HepG2 (cell line): ENCODE data around the gene MCEE. TPM values are rescaled to one million over a fixed set of nuclear protein-coding genes. Genes with fewer than 3 reads are reported as not detected.

Experiments used
- BATF2 ChIP-seq: sonication (generic); formaldehyde crosslinking; IDR thresholded peaks from 2 replicates; pipeline ENCODE4 v1.8.0; 2022; ENCODE audit warnings: mild to moderate bottlenecking, missing genetic modification reagents, moderate library complexity
- BHLHE40 ChIP-seq: IDR thresholded peaks from 2 replicates; pipeline ENCODE4 v1.6.1; 2011; ENCODE audit warnings: low read length, improper control_type of control experiment
- ETV6 ChIP-seq: sonication (generic); formaldehyde crosslinking; conservative IDR thresholded peaks from 2 replicates; pipeline ENCODE4 v1.4.0; 2020; ENCODE audit warnings: missing genetic modification reagents
- FOXO4 ChIP-seq: sonication (generic); formaldehyde crosslinking; conservative IDR thresholded peaks from 2 replicates; pipeline ENCODE4 v1.8.1; 2023; ENCODE audit warnings: missing genetic modification reagents
- HDAC2 ChIP-seq: sonication (generic); formaldehyde crosslinking; IDR thresholded peaks from 2 replicates; pipeline ENCODE4 v1.4.0; 2020; ENCODE audit warnings: missing genetic modification reagents
- HMG20A ChIP-seq: IDR thresholded peaks from 2 replicates; pipeline ENCODE4 v1.6.1; 2016; ENCODE audit warnings: borderline replicate concordance
- HNRNPUL1 ChIP-seq: fragments of 200-400 bp; formaldehyde crosslinking; IDR thresholded peaks from 2 replicates; pipeline ENCODE4 v1.6.1; 2017; ENCODE audit warnings: low read depth, mild to moderate bottlenecking, low read length, moderate library complexity
- KAT2B ChIP-seq: fragments of 150-350 bp; IDR thresholded peaks from 2 replicates; pipeline ENCODE4 v1.6.1; 2014; ENCODE audit warnings: low read depth, low read length, borderline replicate concordance
- MTERF4 ChIP-seq: sonication (generic); formaldehyde crosslinking; IDR thresholded peaks from 2 replicates; pipeline ENCODE4 v1.8.0; 2023; ENCODE audit warnings: mild to moderate bottlenecking, missing genetic modification reagents
- PLSCR1 ChIP-seq: sonication (generic); formaldehyde crosslinking; IDR thresholded peaks from 2 replicates; pipeline ENCODE4 v1.5.0; 2020; ENCODE audit warnings: missing genetic modification reagents, mild to moderate bottlenecking, borderline replicate concordance
- RAD21 ChIP-seq: fragments of 450-650 bp; formaldehyde crosslinking; IDR thresholded peaks from 2 replicates; pipeline ENCODE4 v1.5.0; 2020; ENCODE audit warnings: mild to moderate bottlenecking
- REXO4 ChIP-seq: sonication (generic); formaldehyde crosslinking; IDR thresholded peaks from 2 replicates; pipeline ENCODE4 v1.8.0; 2022; ENCODE audit warnings: missing genetic modification reagents, mild to moderate bottlenecking, borderline replicate concordance
- SP2 ChIP-seq: sonication (generic); formaldehyde crosslinking; IDR thresholded peaks from 2 replicates; pipeline ENCODE4 v1.5.1; 2020; ENCODE audit warnings: mild to moderate bottlenecking, missing genetic modification reagents
- SUZ12 ChIP-seq: fragments of 150-350 bp; IDR thresholded peaks from 2 replicates; pipeline ENCODE4 v1.6.1; 2014; ENCODE audit warnings: low read depth, low read length
- YEATS4 ChIP-seq: sonication (generic); formaldehyde crosslinking; IDR thresholded peaks from 2 replicates; pipeline ENCODE4 v1.4.0; 2020; ENCODE audit warnings: missing genetic modification reagents, borderline replicate concordance
- ZFP82 ChIP-seq: sonication (generic); formaldehyde crosslinking; IDR thresholded peaks from 2 replicates; pipeline ENCODE4 v1.5.1; 2020; ENCODE audit warnings: mild to moderate bottlenecking, missing genetic modification reagents, borderline replicate concordance
- ZNF143 ChIP-seq: sonication (generic); formaldehyde crosslinking; IDR thresholded peaks from 2 replicates; pipeline ENCODE4 v1.4.0; 2020; ENCODE audit warnings: missing genetic modification reagents
- ZNF225 ChIP-seq: sonication (generic); formaldehyde crosslinking; IDR thresholded peaks from 2 replicates; pipeline ENCODE4 v1.4.0; 2020; ENCODE audit warnings: mild to moderate bottlenecking, missing genetic modification reagents
- ZNF260 ChIP-seq: sonication (generic); formaldehyde crosslinking; IDR thresholded peaks from 2 replicates; pipeline ENCODE4 v1.4.0; 2020; ENCODE audit warnings: missing genetic modification reagents, low read depth, mild to moderate bottlenecking, borderline replicate concordance
- ZNF264 ChIP-seq: sonication (generic); formaldehyde crosslinking; IDR thresholded peaks from 2 replicates; pipeline ENCODE4 v1.4.0; 2020; ENCODE audit warnings: missing genetic modification reagents
- ZNF709 ChIP-seq: sonication (generic); formaldehyde crosslinking; IDR thresholded peaks from 2 replicates; pipeline ENCODE4 v1.5.0; 2020; ENCODE audit warnings: mild to moderate bottlenecking, missing genetic modification reagents
- polyA plus RNA-seq, 8 experiments: library from polyadenylated mRNA; depleted of rRNA in 3 of 8; stranded (reverse) in 7 of 8; unstranded in 1 of 8; fragments of >200 nt; fragmentation: Illumina TruSeq in 4 of 8; extraction: Trizol in 4 of 8; gene quantifications; 2 replicates each; pipeline versions ENCODE4 v1.2.1 to v1.2.3, GENCODE V29; 2011 to 2016; ENCODE audit warnings: low read depth in 4 of 8, missing spikeins in 1 of 8, mixed read lengths in 1 of 8; ENCODE audit not compliant: insufficient read depth in 1 of 8
- total RNA-seq, 5 experiments: library from RNA; depleted of rRNA; stranded (reverse); fragments of >200 nt; fragmentation: Illumina TruSeq; extraction: Trizol; gene quantifications; 2 replicates each; pipeline ENCODE4 v1.2.3, GENCODE V29; 2016; ENCODE audit warnings: low read depth in 1 of 5
- TF ChIP-seq, protein P1 (sequence below): sonication (generic); formaldehyde crosslinking; IDR thresholded peaks from 2 replicates; pipeline ENCODE4 v1.5.0; 2020; ENCODE audit warnings: missing genetic modification reagents
- TF ChIP-seq, protein P2 (sequence below): sonication (generic); formaldehyde crosslinking; IDR thresholded peaks from 2 replicates; pipeline ENCODE4 v1.4.0; 2020; ENCODE audit warnings: mild to moderate bottlenecking, low read depth, missing genetic modification reagents
- TF ChIP-seq, protein P3 (sequence below): sonication (generic); formaldehyde crosslinking; IDR thresholded peaks from 2 replicates; pipeline ENCODE4 v1.4.0; 2020; ENCODE audit warnings: mild to moderate bottlenecking, missing genetic modification reagents

MCEE gene
- total and polyA plus RNA-seq, 2 of the 13 experiments (the other 11 are each of a cell fraction or from before 2014, with no cell fraction given) = 32.0 to 66.9 TPM

GRCh38 chr2:71129902-71130151 is 202 bp downstream of the MCEE start (continued):
- TF ChIP-seq HMG20A (CRISPR knock-in tag) (0 out of 2 replicates have a peak, but pooled peaks have one; percentile 30), BATF2 (CRISPR knock-in tag) (no peak; the same call in none of the 2 replicates), YEATS4 (no peak), ZNF225 (peak; percentile 69; the same call in 1 of the 2 replicates), ZNF709 (no peak; the same call in 1 of the 2 replicates), BHLHE40 (peak; percentile 4; the same call in 1 of the 2 replicates), ZNF264 (CRISPR knock-in tag) (no peak), ZNF143 (CRISPR knock-in tag) (0 out of 2 replicates have a peak, but pooled peaks have one; percentile 1), SP2 (CRISPR knock-in tag) (no peak; the same call in 1 of the 2 replicates), REXO4 (no peak), ZNF260 (CRISPR knock-in tag) (no peak), FOXO4 (CRISPR knock-in tag) (no peak), RAD21 (peak; percentile 57), HNRNPUL1 (no peak), SUZ12 (no peak), ZFP82 (CRISPR knock-in tag) (no peak), HDAC2 (CRISPR knock-in tag) (no peak; the same call in 1 of the 2 replicates), MTERF4 (CRISPR knock-in tag) (peak; percentile 91), ETV6 (no peak), KAT2B (no peak), PLSCR1 (no peak; the same call in 1 of the 2 replicates)
- TF ChIP-seq, protein P1, sequence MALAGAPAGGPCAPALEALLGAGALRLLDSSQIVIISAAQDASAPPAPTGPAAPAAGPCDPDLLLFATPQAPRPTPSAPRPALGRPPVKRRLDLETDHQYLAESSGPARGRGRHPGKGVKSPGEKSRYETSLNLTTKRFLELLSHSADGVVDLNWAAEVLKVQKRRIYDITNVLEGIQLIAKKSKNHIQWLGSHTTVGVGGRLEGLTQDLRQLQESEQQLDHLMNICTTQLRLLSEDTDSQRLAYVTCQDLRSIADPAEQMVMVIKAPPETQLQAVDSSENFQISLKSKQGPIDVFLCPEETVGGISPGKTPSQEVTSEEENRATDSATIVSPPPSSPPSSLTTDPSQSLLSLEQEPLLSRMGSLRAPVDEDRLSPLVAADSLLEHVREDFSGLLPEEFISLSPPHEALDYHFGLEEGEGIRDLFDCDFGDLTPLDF (CRISPR knock-in tag) = peak; percentile 71
- TF ChIP-seq, protein P2, sequence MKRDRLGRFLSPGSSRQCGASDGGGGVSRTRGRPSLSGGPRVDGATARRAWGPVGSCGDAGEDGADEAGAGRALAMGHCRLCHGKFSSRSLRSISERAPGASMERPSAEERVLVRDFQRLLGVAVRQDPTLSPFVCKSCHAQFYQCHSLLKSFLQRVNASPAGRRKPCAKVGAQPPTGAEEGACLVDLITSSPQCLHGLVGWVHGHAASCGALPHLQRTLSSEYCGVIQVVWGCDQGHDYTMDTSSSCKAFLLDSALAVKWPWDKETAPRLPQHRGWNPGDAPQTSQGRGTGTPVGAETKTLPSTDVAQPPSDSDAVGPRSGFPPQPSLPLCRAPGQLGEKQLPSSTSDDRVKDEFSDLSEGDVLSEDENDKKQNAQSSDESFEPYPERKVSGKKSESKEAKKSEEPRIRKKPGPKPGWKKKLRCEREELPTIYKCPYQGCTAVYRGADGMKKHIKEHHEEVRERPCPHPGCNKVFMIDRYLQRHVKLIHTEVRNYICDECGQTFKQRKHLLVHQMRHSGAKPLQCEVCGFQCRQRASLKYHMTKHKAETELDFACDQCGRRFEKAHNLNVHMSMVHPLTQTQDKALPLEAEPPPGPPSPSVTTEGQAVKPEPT (CRISPR knock-in tag) = no peak
- TF ChIP-seq, protein P3, sequence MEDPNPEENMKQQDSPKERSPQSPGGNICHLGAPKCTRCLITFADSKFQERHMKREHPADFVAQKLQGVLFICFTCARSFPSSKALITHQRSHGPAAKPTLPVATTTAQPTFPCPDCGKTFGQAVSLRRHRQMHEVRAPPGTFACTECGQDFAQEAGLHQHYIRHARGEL (CRISPR knock-in tag) = no peak; the same call in 1 of the 2 replicates
